ENCODE data around the gene CUL2.
"Not testable (repeated sequence)": the region's sequence is repeated elsewhere in the genome, so short reads cannot be mapped to it uniquely, and the experiment has no call there.

DNA sequence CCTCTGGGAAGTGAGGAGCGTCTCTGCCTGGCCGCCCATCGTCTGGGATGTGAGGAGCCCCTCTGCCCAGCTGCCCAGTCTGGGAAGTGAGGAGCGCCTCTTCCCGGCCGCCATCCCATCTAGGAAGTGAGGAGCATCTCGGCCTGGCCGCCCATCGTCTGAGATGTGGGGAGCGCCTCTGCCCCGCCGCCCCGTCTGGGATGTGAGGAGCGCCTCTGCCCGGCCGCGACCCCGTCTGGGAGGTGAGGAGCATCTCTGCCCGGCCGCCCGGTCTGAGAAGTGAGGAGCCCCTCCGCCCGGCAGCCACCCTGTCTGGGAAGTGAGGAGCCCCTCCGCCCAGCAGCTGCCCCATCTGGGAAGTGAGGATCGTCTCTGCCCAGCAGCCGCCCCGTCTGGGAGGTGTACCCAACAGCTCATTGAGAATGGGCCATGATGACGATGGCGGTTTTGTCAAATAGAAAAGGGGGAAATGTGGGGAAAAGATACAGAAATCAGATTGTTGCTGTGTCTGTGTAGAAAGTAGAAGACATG, 113.7 kb downstream of the CUL2 start:
- not testable (repeated sequence) for TF ChIP-seq POLR2AphosphoS5 (IDR thresholded peaks at IDR 0.05; ENCODE audit: borderline replicate concordance, low read depth, low read length); EZH2 (IDR thresholded peaks at IDR 0.05); FOXP2 (optimal IDR thresholded peaks at IDR 0.05; ENCODE audit: control extremely low read depth, extremely low read length, insufficient read depth)

Measured in SK-N-MC (cell line).